Skeletal muscle satellite cell (primary cell): Measurements from ENCODE around the gene TM9SF4.
"Not testable (repeated sequence)": the region's sequence is repeated elsewhere in the genome, so short reads cannot be mapped to it uniquely, and the experiment has no call there.

Experiments
- H3K27me3 ChIP-seq: 2 replicates; pipeline ENCODE4 v1.7.0; 2013; ENCODE audit warnings: low read length; ENCODE audit not compliant: control insufficient read depth, insufficient read depth
- H3K36me3 ChIP-seq: 2 replicates; pipeline ENCODE4 v1.7.0; 2013; ENCODE audit warnings: mild to moderate bottlenecking, control low read depth, low read length; ENCODE audit not compliant: insufficient read depth
- H3K4me1 ChIP-seq: 2 replicates; pipeline ENCODE4 v1.7.0; 2013; ENCODE audit warnings: low read length; ENCODE audit not compliant: control insufficient read depth, insufficient read depth
- H3K4me2 ChIP-seq: 2 replicates; pipeline ENCODE4 v1.7.0; 2013; ENCODE audit warnings: mild to moderate bottlenecking, low read length
- H3K4me3 ChIP-seq: 2 replicates; pipeline ENCODE4 v1.7.0; 2013; ENCODE audit warnings: low read length
- H3K9ac ChIP-seq: 2 replicates; pipeline ENCODE4 v1.7.0; 2013; ENCODE audit warnings: mild to moderate bottlenecking, low read depth, low read length, moderate library complexity
- H3K9me3 ChIP-seq: replicated peaks from 2 replicates; pipeline ENCODE4 v1.7.0; 2013; ENCODE audit warnings: mild to moderate bottlenecking, control low read depth, low read length

Gene TM9SF4

DNA sequence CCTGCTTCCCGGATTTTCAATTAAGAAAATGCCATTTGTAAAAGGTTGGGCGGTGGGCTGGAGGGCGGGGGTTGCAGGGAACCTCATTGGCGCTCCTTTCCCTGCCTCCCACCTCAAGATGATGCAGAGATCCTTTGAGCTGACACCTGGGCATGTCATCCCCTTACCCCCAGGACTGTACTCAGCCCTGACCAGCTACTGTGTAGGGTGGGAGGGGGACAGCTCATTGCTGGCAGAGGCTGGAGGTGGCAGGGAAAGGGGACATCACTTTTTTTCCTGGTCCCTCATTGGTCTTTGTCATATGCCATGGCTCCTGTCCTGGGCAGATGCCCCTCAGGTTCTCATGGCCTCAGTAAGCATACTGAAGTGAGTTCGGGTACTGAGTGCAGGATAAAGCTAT is 83.8 kb downstream of the TM9SF4 start:
- Histone ChIP-seq H3K36me3 (peaks cover 34% of the 10 kb centered on the region), H3K4me1 (peaks cover 12% of the 10 kb centered on the region)
- H3K4me2 ChIP-seq, H3K9ac ChIP-seq, H3K4me3 ChIP-seq, H3K9me3 ChIP-seq, H3K27me3 ChIP-seq: not testable (repeated sequence)

DNA sequence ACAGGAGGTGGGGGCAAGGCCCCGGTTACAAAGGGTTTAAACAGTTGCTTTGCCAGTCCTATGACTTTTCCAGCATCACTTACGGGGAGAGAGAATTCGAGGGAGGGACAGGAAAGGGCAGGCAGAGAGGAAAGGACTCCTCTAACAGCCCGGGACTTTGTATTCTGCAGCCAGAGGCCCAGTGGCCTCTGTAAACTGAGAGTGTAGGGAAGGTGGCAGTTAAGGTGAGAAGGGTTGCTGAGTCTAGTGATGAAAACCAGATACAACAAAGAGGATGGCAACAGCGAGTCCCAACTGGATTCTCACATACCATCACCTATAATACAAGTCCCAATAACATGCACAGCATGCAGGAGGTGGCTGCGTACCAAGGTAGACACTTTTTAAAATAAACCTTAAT is 84.5 kb downstream of the TM9SF4 start:
- Histone ChIP-seq H3K27me3 (no peaks in the 10 kb centered on the region), H3K36me3 (peaks cover 38% of the 10 kb centered on the region), H3K4me2 (no peak overlapping the region), H3K9me3 (no peaks in the 10 kb centered on the region), H3K4me1 (peaks cover 12% of the 10 kb centered on the region), H3K4me3 (no peak overlapping the region), H3K9ac (no peak overlapping the region)

- Histone ChIP-seq H3K9me3 (no peaks in the 10 kb centered on the region), H3K4me2 (no peak overlapping the region), H3K36me3 (peaks cover 48% of the 10 kb centered on the region), H3K4me1 (peaks cover 6% of the 10 kb centered on the region), H3K4me3 (no peak overlapping the region), H3K27me3 (no peaks in the 10 kb centered on the region), H3K9ac (no peak overlapping the region)
Observed at GRCh38 chr20:32195581-32195980, 86.1 kb downstream of the TM9SF4 start.

DNA sequence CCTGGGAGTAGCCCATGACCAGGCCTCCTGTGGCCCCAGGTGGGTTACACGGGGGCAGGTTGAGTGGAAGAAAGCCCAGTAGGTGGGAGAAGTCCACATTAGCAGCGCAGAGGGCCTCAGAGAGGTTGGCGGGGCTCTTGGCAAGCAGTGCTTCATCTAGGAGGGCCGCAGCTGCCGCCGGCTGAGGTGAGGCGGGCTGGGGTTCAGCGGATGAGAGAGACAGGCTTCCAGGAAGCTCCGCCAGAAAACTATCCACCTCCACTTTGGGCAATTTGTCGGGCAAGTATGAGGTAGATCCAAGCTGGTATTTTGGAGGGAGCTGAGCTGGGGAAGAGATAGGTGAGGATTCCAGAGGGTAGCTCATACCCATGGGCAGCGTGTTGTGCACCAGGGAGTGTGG is 87.1 kb downstream of the TM9SF4 start:
- not testable (repeated sequence) for H3K4me2 ChIP-seq, H3K4me1 ChIP-seq, H3K27me3 ChIP-seq, H3K4me3 ChIP-seq, H3K9me3 ChIP-seq, H3K9ac ChIP-seq
- peaks cover 57% of the 10 kb centered on the region for H3K36me3 ChIP-seq

GRCh38 chr20:32197136-32197535 is 87.6 kb downstream of the TM9SF4 start:
- H3K9me3 ChIP-seq, H3K9ac ChIP-seq, H3K4me3 ChIP-seq, H3K4me2 ChIP-seq, H3K27me3 ChIP-seq: not testable (repeated sequence)
- Histone ChIP-seq H3K36me3 (peaks cover 57% of the 10 kb centered on the region), H3K4me1 (peaks cover 14% of the 10 kb centered on the region)

- Histone ChIP-seq H3K36me3 (peaks cover 56% of the 10 kb centered on the region), H3K4me2 (no peak overlapping the region)
Observed at GRCh38 chr20:32199006-32199405, 89.5 kb downstream of the TM9SF4 start.

DNA sequence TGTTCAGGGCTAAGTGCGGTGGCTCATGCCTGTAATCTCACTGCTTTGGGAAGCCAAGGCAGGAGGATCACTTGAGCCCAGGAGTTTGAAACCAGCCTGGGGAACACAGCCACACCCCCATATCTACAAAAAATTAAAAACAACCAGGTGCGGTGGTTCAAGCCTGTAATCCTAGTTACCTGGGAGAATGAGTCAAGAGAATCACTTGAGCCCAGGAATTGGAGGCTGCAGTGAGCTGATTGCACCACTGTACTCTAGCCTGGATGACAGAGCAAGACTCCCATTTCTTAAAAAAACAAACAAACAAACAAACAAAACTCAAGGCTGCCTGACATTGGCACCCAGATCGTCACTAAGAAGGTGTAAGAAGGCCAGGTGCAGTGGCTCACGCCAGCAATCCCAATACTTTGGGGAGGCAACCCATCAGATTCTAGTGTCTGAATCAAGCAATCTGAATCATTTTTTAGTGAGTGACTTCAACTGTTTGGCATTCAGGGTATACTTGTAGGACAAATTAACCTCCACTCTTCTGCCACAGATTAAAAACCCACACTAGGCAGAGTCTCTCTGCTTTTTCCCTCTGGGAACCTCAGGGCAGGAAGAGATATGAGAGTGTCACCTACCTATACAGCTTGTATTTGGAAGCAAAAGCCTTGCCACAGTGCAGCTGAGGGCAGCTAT is 91.9 kb downstream of the TM9SF4 start:
- Histone ChIP-seq H3K4me1 (peaks cover 49% of the 10 kb centered on the region), H3K9ac (no peak overlapping the region), H3K4me2 (peak overlapping the region; percentile 3), H3K36me3 (peaks cover 39% of the 10 kb centered on the region), H3K4me3 (no peak overlapping the region), H3K9me3 (no peaks in the 10 kb centered on the region), H3K27me3 (no peaks in the 10 kb centered on the region)

More at GRCh38 chr20:32199006-32199405, 89.5 kb downstream of the TM9SF4 start:
- no peaks in the 10 kb centered on the region for H3K27me3 ChIP-seq
- no peak overlapping the region for H3K4me3 ChIP-seq
- peaks cover 25% of the 10 kb centered on the region for H3K4me1 ChIP-seq
- no peak overlapping the region for H3K9ac ChIP-seq
- no peaks in the 10 kb centered on the region for H3K9me3 ChIP-seq

DNA sequence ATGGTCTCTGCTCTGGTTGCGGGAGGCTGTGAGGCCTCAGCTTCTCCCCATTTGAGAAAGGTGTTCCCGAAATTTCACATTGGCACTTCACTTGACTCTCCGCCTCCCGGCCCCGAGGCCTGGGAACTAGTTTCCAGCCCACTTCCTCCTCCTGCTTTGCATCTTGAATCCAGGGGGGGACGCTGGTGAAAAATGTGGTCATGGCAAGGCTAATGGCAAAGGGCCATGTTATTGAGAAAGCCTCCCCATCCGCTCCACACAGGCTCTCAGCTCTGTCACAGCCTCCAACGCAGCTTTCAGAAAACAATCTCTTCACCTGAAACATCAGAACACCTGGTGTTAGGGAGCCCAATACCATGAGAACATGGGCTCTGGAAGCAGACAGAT is 92.5 kb downstream of the TM9SF4 start:
- Histone ChIP-seq H3K27me3 (no peaks in the 10 kb centered on the region), H3K9ac (no peak overlapping the region), H3K4me1 (peaks cover 52% of the 10 kb centered on the region), H3K36me3 (peaks cover 36% of the 10 kb centered on the region), H3K4me3 (no peak overlapping the region), H3K9me3 (no peaks in the 10 kb centered on the region), H3K4me2 (peak overlapping the region; percentile 3)

DNA sequence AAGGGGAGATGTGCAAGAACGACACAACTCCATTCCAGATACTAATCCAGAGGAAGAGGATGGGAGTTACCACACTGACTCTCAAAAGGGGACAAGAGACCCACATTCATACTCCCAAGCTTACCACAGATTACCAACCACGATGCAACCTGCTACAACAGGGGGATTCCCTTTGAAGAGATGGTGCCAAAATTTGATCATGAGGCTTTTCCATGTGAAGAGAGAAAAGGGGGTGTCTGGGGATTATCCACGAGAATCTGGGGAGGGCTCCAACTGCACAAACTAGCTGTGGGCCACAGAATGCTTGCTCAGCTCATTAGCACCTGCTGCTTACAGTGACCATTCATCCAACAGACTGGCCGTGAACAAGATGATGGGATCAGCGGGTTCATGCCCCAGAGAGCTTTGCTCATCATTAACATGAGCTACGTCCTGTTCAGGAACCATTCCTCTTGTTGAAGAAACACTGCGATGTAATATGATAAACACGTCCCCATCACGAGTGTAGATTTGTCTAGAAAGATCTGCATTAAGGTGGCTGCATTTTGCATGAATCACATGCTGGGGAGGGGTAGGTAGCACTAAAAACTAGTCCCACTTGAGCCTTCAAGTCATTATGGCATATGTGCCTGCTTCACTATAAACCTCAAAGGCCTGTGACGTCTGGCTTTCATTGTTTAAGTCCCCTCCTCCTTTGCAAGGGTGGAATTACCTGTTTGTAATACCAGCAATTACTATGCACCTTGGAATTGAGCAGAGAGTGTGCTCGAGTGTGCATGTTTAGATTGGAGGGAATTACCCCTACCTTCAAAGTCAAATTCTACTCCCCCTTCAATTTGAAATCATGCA is 94.1 kb downstream of the TM9SF4 start:
- Histone ChIP-seq H3K4me2 (peak overlapping the region; percentile 65), H3K36me3 (peaks cover 26% of the 10 kb centered on the region), H3K4me1 (peaks cover 58% of the 10 kb centered on the region), H3K9me3 (no peaks in the 10 kb centered on the region), H3K9ac (peak overlapping the region; percentile 49), H3K4me3 (peak overlapping the region; percentile 23), H3K27me3 (no peaks in the 10 kb centered on the region)

DNA sequence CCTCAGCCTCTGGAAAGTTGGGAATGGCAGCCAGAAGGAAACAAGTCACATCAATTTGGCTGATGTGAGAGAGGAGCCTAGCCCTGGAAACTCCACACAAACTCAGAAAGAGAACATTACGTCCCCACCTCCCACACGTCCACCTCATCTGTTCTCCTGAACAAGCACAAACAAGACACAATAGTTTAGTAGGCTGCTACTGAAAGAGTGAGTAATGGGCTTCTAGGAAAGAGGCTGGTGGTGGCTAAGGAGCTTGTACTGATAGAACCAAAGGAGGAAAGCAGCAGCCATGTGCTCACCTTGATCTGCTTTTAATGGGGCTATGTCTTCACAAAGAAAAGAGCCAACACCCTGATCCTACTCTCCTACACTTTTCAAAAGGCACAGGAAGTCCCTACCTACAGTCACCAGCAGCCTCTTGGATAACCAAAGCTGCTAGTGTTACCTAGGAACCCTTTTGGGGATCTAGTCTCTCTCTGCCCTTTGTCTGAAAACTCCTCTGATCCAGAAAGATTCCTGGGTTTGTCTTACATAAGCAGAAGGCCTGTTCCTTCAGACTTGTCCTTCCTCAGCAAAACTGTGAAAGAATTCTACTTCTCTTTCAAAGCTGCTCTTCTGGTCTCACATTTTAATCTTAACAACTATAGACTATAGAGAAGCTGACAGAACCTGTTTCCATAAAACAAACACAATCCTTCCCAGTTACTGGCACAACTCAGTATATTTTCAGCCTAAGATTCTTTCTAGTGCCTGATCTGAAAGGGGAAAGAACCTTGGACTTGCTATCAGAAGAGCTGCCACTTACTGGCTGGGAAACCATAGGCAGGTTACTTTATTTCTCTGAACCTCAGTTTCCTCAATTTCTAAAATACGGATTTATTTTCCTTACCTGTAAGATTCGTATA is 94.9 kb downstream of the TM9SF4 start:
- no peaks in the 10 kb centered on the region for H3K9me3 ChIP-seq
- no peaks in the 10 kb centered on the region for H3K27me3 ChIP-seq
- H3K9ac ChIP-seq = peak overlapping the region; percentile 49
- H3K36me3 ChIP-seq = peaks cover 17% of the 10 kb centered on the region
- peaks cover 59% of the 10 kb centered on the region for H3K4me1 ChIP-seq
- H3K4me2 ChIP-seq = peak overlapping the region; percentile 65
- peak overlapping the region; percentile 23 for H3K4me3 ChIP-seq
